Pons (tissue), 1 donor: Measurements from ENCODE around the gene NEDD8.
A peak's percentile ranks its signal among the peaks of the same experiment; 100 is the strongest.

Experiments used
- DNase-seq: peaks from one replicate; pipeline ENCODE4 v3.0.0-alpha.2; 2016; ENCODE audit warnings: low spot score

Gene NEDD8

GRCh38 chr14:24179961-24180796 lies 52.0 kb downstream of the NEDD8 start:
- DNase-seq, result peak; percentile 91

- no peak for DNase-seq
Observed at GRCh38 chr14:24179294-24179960, 52.7 kb downstream of the NEDD8 start.

- DNase-seq, result no peak
Observed at GRCh38 chr14:24178399-24179178, 53.6 kb downstream of the NEDD8 start.

GRCh38 chr14:24177891-24178290 lies 54.3 kb downstream of the NEDD8 start:
- no peak for DNase-seq

- no peak for DNase-seq
Observed at GRCh38 chr14:24177041-24177825, 54.9 kb downstream of the NEDD8 start.

- no peak for DNase-seq
Observed at GRCh38 chr14:24176599-24176998, 55.6 kb downstream of the NEDD8 start.

GRCh38 chr14:24172871-24173281 lies 59.3 kb downstream of the NEDD8 start:
- no peak for DNase-seq

- DNase-seq, result no peak
Observed at GRCh38 chr14:24172261-24172860, 59.8 kb downstream of the NEDD8 start.

- DNase-seq, result peak; percentile 94
Observed at GRCh38 chr14:24171422-24172260, 60.5 kb downstream of the NEDD8 start, which contains the start of gene REC8. Gene REC8, plus strand, starts transcription at chr14:24172080. Its CDS starts 473 bp downstream, at chr14:24172553.

GRCh38 chr14:24167469-24168114 lies 64.6 kb downstream of the NEDD8 start:
- no peak for DNase-seq
